GM23338 (cell line): Measurements from ENCODE around the gene TEKT3. TPM values are rescaled to one million over a fixed set of nuclear protein-coding genes. Genes with fewer than 3 reads are reported as not detected.

Experiments used
- polyA plus RNA-seq: library from polyadenylated mRNA; unstranded; fragments of >200 nt; fragmentation: Nextera tagmentation; extraction: Ambion mirVana; gene quantifications from 2 replicates; pipeline ENCODE4 v1.2.1, GENCODE V29; 2016
- small RNA-seq: library from RNA; depleted of rRNA; stranded (forward); fragments of <200 nt; gene quantifications from one replicate; pipeline ENCODE3, GENCODE V24; 2014; ENCODE audit warnings: low replicate concordance
- total RNA-seq: library from RNA; depleted of rRNA; stranded (reverse); fragments of >200 nt; shearing (Covaris generic); gene quantifications from 2 replicates; pipeline ENCODE4 v1.2.3, GENCODE V29; 2014; rRNA removed

TEKT3 gene
- total and polyA plus RNA-seq, 2 experiments from 2014 or later = 1.6 to 2.0 TPM

Small RNA genes within 50 kb of the gene (small RNA-seq; reads per million reads assigned to genes)
- not detected for gene RNU6-799P

Other genes with a start within 250 kb of the TEKT3 start
- gene PMP22, start 76.3 kb downstream of the TEKT3 start, total RNA-seq = 1.6 and 2.2 TPM in 2 replicates
- gene PMP22, start 76.3 kb downstream of the TEKT3 start, polyA plus RNA-seq = 0.94 and 1.2 TPM in 2 replicates
- gene CDRT4, start 126.0 kb upstream of the TEKT3 start, total RNA-seq = 8.7 and 13.0 TPM in 2 replicates
- 6.5 TPM in 2 replicates for gene CDRT4, start 126.0 kb upstream of the TEKT3 start, polyA plus RNA-seq
- 23.2 and 31.7 TPM in 2 replicates for gene TVP23C, start 221.9 kb upstream of the TEKT3 start, total RNA-seq
- gene TVP23C, start 221.9 kb upstream of the TEKT3 start, polyA plus RNA-seq = 10.4 and 10.5 TPM in 2 replicates